Measurements from ENCODE around the gene ARHGAP15. TPM values are rescaled to one million over a fixed set of nuclear protein-coding genes. Genes with fewer than 3 reads are reported as not detected.
A peak's percentile ranks its signal among the peaks of the same experiment; 100 is the strongest.

The ARHGAP15 gene
- polyA plus RNA-seq, 2 of the 4 experiments (the other 2 are of a cell fraction) = 0.34 TPM; not detected in 1

GRCh38 chr2:143759455-143759854 is 630.2 kb downstream of the ARHGAP15 start:
- WGBS (ENCODE audit: missing lambda C conversion rate) = 58% methylated on average over 6 of the region's 6 CpGs
- ChIA-PET POLR2A (no interaction called here), CTCF (no interaction called here)
- DNase-seq (ENCODE audit: low read depth in 1 of 2, low spot score in 1 of 2) (no peak), ATAC-seq (no peak), FAIRE-seq (no peak)
- Histone ChIP-seq H3K4me3 (no peak overlapping the region), H3K4me1 (no peaks in the 10 kb centered on the region), H3K9me3 (no peaks in the 10 kb centered on the region), H3K4me2 (no peak overlapping the region), H3K27ac (no peak overlapping the region)
- TF ChIP-seq CHD4 (IDR thresholded peaks at IDR 0.05; ENCODE audit: borderline replicate concordance) = no peak
- TF ChIP-seq POLR2A (IDR thresholded peaks at IDR 0.05; ENCODE audit: low read length) = no peak
- TF ChIP-seq, protein P1, sequence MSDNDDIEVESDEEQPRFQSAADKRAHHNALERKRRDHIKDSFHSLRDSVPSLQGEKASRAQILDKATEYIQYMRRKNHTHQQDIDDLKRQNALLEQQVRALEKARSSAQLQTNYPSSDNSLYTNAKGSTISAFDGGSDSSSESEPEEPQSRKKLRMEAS (IDR thresholded peaks at IDR 0.05) = no peak
- no peak for TF ChIP-seq EP300 (IDR thresholded peaks at IDR 0.05)
- no peak for TF ChIP-seq NFE2L2 (conservative IDR thresholded peaks at IDR 0.05; ENCODE audit: low read length)
- no peak for TF ChIP-seq MYC (IDR thresholded peaks at IDR 0.05; ENCODE audit: borderline replicate concordance, low read length)
- TF ChIP-seq, protein P2, sequence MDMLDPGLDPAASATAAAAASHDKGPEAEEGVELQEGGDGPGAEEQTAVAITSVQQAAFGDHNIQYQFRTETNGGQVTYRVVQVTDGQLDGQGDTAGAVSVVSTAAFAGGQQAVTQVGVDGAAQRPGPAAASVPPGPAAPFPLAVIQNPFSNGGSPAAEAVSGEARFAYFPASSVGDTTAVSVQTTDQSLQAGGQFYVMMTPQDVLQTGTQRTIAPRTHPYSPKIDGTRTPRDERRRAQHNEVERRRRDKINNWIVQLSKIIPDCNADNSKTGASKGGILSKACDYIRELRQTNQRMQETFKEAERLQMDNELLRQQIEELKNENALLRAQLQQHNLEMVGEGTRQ (IDR thresholded peaks at IDR 0.05) = no peak
- TF ChIP-seq POLR2AphosphoS2 (conservative IDR thresholded peaks at IDR 0.05; ENCODE audit: low read length) = no peak
- TF ChIP-seq RCOR1 (IDR thresholded peaks at IDR 0.05; ENCODE audit: low read depth, low read length) = no peak
- no peak for TF ChIP-seq EHMT2 (IDR thresholded peaks at IDR 0.05; ENCODE audit: low read depth)
- TF ChIP-seq MAFK (IDR thresholded peaks at IDR 0.05; ENCODE audit: partially characterized antibody) = no peak
- TF ChIP-seq CBX8 (IDR thresholded peaks at IDR 0.05) = no peak
- TF ChIP-seq FOSL2 (IDR thresholded peaks at IDR 0.05) = no peak
- TF ChIP-seq FOSL2 (CRISPR knock-in tag; IDR thresholded peaks at IDR 0.05) = no peak
- TF ChIP-seq, protein P3, sequence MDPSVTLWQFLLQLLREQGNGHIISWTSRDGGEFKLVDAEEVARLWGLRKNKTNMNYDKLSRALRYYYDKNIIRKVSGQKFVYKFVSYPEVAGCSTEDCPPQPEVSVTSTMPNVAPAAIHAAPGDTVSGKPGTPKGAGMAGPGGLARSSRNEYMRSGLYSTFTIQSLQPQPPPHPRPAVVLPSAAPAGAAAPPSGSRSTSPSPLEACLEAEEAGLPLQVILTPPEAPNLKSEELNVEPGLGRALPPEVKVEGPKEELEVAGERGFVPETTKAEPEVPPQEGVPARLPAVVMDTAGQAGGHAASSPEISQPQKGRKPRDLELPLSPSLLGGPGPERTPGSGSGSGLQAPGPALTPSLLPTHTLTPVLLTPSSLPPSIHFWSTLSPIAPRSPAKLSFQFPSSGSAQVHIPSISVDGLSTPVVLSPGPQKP (IDR thresholded peaks at IDR 0.05; ENCODE audit: low read depth, low read length) = no peak
- no peak for TF ChIP-seq NPAS2 (CRISPR knock-in tag; IDR thresholded peaks at IDR 0.05; ENCODE audit: borderline replicate concordance)
- TF ChIP-seq, protein P4, sequence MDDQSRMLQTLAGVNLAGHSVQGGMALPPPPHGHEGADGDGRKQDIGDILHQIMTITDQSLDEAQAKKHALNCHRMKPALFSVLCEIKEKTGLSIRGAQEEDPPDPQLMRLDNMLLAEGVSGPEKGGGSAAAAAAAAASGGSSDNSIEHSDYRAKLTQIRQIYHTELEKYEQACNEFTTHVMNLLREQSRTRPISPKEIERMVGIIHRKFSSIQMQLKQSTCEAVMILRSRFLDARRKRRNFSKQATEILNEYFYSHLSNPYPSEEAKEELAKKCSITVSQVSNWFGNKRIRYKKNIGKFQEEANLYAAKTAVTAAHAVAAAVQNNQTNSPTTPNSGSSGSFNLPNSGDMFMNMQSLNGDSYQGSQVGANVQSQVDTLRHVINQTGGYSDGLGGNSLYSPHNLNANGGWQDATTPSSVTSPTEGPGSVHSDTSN (IDR thresholded peaks at IDR 0.05) = no peak
- TF ChIP-seq, protein P5, sequence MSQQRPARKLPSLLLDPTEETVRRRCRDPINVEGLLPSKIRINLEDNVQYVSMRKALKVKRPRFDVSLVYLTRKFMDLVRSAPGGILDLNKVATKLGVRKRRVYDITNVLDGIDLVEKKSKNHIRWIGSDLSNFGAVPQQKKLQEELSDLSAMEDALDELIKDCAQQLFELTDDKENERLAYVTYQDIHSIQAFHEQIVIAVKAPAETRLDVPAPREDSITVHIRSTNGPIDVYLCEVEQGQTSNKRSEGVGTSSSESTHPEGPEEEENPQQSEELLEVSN (IDR thresholded peaks at IDR 0.05; ENCODE audit: borderline replicate concordance, low read depth) = no peak
- no peak for TF ChIP-seq GATA3 (IDR thresholded peaks at IDR 0.05; ENCODE audit: borderline replicate concordance)
- no peak for TF ChIP-seq ZFP36 (IDR thresholded peaks at IDR 0.05; ENCODE audit: borderline replicate concordance, partially characterized antibody)

DNA sequence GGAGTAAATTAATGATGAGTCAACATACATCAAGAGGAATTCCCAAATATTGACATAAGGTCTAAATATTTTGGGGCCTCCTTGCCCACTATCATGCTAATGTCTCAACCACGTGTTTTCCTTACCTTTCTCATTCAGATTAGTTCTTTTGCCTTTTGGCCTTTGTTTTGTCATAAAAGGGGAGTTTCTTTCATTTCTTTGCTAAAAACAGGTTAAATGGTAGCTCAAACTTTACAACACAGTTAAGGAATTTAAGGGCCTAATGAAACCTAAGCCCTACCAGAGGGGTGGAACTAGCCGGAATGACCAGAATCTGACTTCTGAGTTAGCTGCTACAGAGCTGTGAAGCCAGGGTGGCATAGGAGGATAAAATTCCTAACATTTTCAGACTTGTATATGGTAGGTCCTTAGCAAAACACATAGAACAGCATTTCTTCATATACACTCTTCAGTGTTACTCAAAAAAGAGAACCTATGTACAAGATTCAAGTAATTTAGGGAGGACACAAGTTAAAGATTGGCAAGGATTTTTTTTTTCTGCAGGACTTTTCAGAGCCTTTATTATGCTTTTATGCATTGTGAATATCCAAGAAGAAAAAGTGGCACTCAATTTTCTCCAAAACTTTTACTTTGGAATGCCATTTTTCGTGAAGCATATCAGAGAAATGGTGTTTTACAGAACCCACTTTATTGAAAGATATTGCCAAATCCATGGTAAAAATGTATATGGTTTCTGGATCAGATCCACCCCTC is 633.1 kb downstream of the ARHGAP15 start:
- ATAC-seq (no peak), DNase-seq (ENCODE audit: low read depth in 1 of 2, low spot score in 1 of 2) (no peak), FAIRE-seq (no peak)
- no peaks in the 10 kb centered on the region for H3K9me3 ChIP-seq
- ChIA-PET POLR2A (no interaction called here), CTCF (no interaction called here)
- H3K4me2 ChIP-seq = no peak overlapping the region
- TF ChIP-seq MAFK (IDR thresholded peaks at IDR 0.05; ENCODE audit: partially characterized antibody) (peak; percentile 50), CHD2 (IDR thresholded peaks at IDR 0.05; ENCODE audit: low read length, partially characterized antibody) (no peak)
- no peak overlapping the region for H3K27ac ChIP-seq
- H3K4me1 ChIP-seq = no peaks in the 10 kb centered on the region
- 46% methylated on average over 3 of the region's 3 CpGs for WGBS (ENCODE audit: missing lambda C conversion rate)
- no peak overlapping the region for H3K4me3 ChIP-seq

GRCh38 chr2:143764261-143764660 is 635.0 kb downstream of the ARHGAP15 start:
- WGBS (ENCODE audit: missing lambda C conversion rate) = 32% methylated on average over 4 of the region's 4 CpGs
- H3K27ac ChIP-seq = no peak overlapping the region
- no peaks in the 10 kb centered on the region for H3K9me3 ChIP-seq
- no peaks in the 10 kb centered on the region for H3K4me1 ChIP-seq
- POLR2A ChIA-PET = no interaction called here
- no peak for DNase-seq (ENCODE audit: low read depth in 1 of 2, low spot score in 1 of 2)
- H3K4me3 ChIP-seq = no peak overlapping the region
- no peak for ATAC-seq
- FAIRE-seq = no peak
- H3K4me2 ChIP-seq = no peak overlapping the region
- CTCF ChIA-PET = no interaction called here
- TF ChIP-seq PHF8 (IDR thresholded peaks at IDR 0.05; ENCODE audit: borderline replicate concordance, low read depth) (no peak), KDM1A (IDR thresholded peaks at IDR 0.05; ENCODE audit: low read depth) (no peak), RNF2 (IDR thresholded peaks at IDR 0.05; ENCODE audit: borderline replicate concordance, low read depth) (no peak), CHD2 (IDR thresholded peaks at IDR 0.05; ENCODE audit: low read length, partially characterized antibody) (no peak), HEYL (CRISPR knock-in tag; IDR thresholded peaks at IDR 0.05) (no peak), JUNB (IDR thresholded peaks at IDR 0.05) (no peak), HOXA7 (CRISPR knock-in tag; IDR thresholded peaks at IDR 0.05) (no peak), NPAS2 (CRISPR knock-in tag; IDR thresholded peaks at IDR 0.05; ENCODE audit: borderline replicate concordance) (no peak), BHLHE40 (IDR thresholded peaks at IDR 0.05; ENCODE audit: low read depth, low read length) (no peak), CHD4 (IDR thresholded peaks at IDR 0.05; ENCODE audit: borderline replicate concordance) (no peak)

Data from A549 (cell line).